NCI-H1694 (cell line): ENCODE results near the gene FYCO1.

Experiments used
- DNase-seq: peaks from one replicate; lab custom pipeline; 2025; lab: John Stamatoyannopoulos, UW

Gene FYCO1

DNA sequence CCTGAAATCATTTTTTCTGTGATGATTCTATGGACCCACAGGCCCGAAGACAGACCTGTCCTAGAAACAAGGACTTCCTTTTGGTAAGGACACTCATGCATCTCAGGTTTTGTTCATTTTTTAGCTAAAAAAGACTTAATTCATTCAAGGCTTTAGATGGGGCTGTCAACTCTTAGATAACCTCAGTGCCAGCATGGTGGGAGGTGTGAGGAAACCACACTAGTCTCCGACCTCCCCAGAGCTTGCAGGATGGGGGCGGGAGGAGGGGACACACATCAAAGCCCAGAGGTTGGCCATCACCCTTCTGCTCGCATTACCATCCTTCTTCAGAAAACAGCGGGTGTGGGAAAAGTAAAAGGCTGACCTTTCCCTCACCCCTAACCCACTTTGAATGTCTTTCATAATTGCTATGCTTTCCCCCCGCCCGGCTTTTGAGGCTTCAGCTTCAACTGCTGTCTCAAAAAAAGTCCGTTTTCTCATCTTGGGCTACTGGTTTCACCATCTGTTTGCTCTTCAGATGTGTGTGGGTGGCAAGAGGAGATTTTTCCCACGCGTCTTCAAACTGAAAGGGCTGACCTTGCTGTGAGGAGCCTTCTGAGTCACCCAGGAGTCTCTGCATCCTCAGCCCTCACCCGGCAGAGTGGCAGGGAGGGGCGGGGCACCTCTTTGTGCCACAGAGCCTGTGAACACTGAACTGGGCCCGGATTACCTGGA lies 79.9 kb downstream of the FYCO1 start:
- DNase-seq: no peak

GRCh38 chr3:45915059-45915439 lies 80.6 kb downstream of the FYCO1 start:
- no peak for DNase-seq

DNA sequence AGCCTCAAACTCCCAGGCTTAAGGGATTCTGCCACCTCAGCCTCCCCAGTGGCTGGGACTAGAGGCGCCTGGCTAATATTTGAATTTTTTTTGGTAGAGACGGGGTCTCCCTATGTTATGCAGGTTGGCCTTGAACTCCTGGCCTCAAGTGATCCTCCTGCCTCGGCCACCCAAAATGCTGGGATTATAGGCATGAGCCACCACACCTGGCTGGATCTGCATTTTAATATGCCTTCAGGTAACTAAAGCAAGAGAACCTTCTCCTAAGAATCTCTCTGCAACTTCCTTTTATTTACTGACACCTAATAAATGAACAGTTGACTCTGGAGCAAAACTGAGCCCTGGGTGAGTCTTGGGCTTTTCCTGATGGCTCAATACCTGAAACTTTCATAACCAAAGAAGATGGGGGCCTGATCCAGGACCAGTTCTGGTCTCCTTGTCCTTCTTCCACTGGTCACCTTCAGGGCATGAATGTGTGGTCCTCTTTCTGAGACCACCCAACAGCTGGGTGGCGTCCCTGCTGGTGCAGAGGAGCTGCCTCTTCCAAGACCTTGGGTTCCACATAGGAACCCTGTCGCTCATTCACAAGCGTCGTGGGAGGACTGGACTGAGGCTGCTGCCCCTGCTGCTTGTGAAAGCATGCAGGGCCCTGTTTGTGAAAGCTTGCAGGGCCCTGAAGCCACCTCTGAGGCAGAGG lies 81.1 kb downstream of the FYCO1 start:
- DNase-seq: no peak

DNA sequence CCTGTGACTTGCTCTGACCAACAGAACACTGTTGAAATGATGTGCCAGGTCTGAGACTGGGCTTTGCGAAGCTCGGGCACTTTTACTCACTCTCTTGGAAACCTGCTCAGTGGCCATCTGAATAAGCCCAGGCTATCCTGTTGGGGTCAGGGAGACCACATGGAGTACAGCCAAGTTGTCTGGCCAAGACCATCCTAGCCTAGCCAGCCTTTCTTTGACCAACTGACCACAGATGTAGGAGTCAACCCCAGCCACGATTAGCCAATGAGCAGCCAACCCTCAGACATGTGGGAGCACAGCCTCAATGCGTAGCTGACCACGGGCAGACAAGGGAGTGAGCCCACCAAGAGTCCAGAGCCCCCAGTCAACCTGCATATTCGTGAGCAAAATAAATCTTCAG lies 83.2 kb downstream of the FYCO1 start:
- DNase-seq: no peak

- DNase-seq: no peak
These were observed 84.0 kb downstream of the FYCO1 start for GRCh38 chr3:45911511-45912226.

GRCh38 chr3:45910892-45911291 lies 84.7 kb downstream of the FYCO1 start:
- no peak for DNase-seq

DNA sequence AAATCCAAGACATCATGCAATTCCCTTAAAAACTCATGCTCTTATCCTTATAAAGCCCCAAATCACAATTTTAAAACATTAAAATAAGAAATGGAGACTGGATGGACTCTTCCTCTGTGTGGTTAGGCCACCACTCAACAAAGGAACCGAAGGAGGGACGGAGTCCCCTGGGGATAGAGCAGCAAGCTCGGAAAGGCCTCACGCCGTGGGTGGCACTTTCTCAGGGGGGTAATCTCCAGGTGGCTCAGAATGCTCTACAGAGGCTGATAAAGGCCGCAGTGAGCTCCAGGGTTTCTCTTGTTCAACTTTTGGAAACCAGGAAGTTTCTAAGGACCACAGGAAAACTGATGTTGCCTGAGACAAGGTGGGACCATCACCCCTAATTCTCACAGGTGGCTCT lies 86.1 kb downstream of the FYCO1 start:
- no peak for DNase-seq

GRCh38 chr3:45908761-45909160 lies 86.9 kb downstream of the FYCO1 start:
- DNase-seq: no peak

- DNase-seq: no peak
These were observed 87.6 kb downstream of the FYCO1 start for GRCh38 chr3:45907769-45908705.

GRCh38 chr3:45906681-45907407 lies 88.8 kb downstream of the FYCO1 start:
- DNase-seq: no peak

DNA sequence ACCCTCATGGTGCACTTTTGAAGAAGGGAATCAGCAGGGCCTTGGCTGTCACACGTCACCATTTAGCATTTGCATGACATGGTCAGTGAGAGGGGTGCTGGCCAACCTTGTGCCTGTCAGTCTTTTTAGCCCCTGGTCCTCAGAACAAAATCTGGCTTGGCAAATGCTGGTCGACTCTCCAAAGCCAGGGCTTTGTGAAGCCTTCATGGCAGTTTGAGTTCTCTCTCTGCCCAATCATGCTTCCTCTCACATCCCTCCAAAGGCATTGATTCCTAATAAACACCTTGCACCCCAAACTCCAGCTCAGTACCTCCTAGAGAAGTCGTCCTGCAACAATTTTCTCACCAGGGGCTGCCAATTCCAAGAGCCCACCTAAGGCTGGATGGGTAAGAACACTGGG lies 89.9 kb downstream of the FYCO1 start:
- no peak for DNase-seq

DNA sequence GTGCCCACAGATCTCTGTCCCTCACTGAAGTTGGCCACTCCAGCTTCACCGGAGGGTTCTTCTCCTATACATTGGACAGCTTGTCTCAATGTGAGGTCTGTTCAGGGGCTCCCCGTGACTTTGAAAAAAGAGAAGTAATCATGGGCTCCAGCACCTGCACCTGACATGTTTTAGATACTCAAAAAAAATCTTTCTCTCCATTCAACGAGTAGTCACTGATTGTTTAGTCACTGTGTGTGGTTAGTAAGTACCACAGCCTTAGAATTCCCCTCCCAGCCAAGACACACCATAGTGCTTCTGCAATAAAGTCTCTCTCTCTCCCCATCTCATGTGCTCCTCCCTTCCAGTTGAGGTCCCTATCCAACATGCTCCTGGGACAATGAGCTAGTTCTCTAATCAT lies 90.7 kb downstream of the FYCO1 start:
- DNase-seq: no peak

GRCh38 chr3:45896956-45897355 lies 98.7 kb downstream of the FYCO1 start:
- no peak for DNase-seq

- DNase-seq: no peak
These were observed 99.7 kb downstream of the FYCO1 start for GRCh38 chr3:45895686-45896468.

- DNase-seq: no peak
These were observed 101.6 kb downstream of the FYCO1 start for GRCh38 chr3:45894015-45894414.

- DNase-seq: no peak
These were observed 103.5 kb downstream of the FYCO1 start for GRCh38 chr3:45892161-45892560.

DNA sequence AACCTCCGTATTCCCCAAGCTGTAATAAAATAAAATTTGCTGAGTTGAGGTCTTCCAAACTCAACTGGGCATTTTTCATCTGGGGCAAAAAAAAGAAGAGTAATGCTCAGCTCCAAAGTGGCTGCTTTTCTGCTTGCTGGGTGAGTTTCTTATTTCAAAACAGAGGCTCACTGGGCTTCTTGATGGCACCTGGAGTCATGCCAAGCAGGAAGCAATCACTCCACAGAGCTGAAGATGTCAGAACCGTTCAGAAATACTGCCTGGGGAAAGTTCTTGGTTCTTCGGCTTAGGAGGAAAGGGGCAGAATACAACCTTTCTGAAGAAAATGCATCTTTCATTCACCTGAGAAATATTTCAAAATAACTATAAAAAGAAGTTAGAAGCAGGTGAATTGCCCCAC lies 105.2 kb downstream of the FYCO1 start:
- DNase-seq: no peak

DNA sequence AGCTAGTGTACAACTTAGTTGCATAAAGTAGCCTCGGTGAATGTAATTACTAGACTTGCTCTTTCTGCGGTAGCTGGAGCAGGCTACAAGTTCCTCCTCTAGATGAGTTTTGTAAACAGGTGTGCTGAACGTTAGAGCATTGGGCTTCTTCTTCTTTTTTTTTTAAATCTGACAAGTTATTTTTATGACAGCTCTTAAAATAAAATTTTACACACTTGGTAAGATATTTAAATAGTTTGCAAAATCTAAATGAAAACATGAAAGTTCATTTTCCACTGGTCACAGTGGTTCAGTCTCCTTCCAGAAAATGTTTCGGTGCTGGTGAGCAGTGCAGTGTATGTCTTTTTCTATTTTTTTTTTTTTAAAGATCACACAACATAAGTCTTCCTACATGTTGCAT lies 106.3 kb downstream of the FYCO1 start:
- no peak for DNase-seq

DNA sequence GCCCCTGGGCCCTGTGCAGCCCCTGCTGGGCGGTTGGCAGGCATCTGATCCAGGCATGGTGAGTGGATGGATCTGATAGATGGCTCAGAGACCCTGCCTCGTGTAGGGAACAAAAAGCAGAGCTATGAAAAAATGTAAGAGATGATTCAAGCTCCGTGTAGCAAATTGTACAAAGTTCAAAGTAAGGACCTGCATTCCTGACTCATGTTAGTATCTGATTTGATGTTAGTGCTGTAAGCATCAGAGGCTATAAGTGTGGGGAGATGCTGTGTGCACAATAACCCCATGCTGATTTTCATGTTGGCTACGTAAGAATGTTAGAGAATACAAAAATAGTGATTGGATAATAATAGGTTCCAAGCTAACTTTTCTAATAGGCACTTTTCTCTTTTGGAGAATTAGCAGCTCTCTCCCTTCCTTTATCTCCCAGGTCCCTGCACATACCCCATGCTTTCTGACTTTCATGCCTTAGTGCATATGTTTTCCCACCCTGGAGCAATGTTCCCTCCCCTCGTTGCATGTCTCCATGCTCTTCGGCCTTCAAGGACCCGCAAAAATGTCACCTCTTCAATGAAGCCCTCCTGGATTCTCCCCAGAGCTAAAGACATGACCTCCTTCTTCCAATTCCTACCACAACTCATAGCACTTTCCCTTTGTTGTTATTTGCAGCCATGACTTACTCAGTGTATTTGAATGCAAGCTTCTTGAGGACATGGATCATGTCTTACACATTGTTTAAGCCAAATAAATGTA lies 107.7 kb downstream of the FYCO1 start:
- DNase-seq: no peak

GRCh38 chr3:45887285-45887684 lies 108.3 kb downstream of the FYCO1 start:
- no peak for DNase-seq
